Medulla oblongata (tissue), 1 donor: Measurements from ENCODE around the gene BBOX1.

Experiments used
- DNase-seq: peaks from one replicate; pipeline ENCODE4 v3.0.0-alpha.2; 2015; ENCODE audit errors: extremely low spot score

Gene BBOX1

DNA sequence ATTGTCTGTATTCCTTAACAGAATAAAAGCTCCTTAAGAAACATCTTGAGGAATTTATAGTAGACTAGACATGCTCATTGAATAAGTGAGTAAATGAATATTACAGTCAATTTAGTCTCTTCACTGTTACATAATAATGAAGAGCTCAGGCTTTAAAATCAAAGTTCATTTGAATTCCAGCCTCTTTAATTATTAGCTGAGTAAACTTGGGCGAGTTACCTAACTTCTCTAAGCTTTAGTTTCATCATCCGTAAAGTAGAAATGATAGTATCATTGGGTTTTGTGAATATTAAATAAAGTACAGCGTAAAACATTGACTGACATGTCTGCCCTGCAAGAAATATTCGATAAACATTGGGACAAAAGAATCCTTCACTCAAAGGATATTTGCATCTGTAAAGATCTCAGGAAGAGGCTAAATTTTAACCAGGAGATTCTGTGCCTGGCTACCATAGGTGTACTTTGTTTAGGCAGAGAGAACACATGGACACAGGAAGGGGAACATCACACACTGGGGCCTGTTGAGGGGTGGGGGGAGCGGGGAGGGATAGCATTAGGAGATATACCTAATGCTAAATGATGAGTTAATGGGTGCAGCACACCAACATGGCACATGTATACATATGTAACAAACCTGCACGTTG, 15.2 kb upstream of the BBOX1 start:
- no peak for DNase-seq

DNA sequence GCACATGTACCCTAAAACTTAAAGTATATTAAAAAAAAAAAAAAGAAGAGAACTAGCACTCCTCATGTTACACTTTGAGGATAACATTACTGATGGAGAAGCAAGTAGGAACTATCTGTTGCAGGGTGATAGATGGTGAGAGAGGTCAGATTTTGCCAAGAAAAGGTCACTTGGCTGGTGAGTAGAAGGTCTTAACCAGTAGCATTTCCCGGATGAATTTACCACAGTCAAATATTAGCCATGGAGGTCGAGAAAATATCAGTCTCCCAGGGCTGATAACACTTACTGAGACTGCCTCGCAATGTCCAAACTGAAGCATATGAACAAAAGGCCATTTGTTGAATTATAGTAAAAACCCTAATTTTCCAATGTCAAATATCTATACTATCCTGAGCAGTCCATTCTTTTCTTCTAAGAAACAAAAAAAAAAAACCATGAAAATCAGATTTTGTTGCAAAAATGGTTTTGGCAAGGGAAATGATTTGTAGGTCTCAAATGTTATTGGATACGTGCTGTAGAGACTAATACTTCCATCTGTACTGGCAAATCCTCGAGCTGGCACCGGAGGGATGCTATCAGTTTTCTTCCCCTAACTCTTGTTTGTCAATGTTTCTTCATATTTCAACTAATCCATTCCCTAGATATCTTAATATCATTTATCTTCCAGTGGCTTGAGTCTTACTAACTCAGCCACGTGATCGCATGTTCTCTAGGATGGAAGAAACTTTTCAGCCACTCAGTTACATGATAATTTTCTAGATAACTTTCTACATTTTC, 14.5 kb upstream of the BBOX1 start:
- DNase-seq = no peak

DNA sequence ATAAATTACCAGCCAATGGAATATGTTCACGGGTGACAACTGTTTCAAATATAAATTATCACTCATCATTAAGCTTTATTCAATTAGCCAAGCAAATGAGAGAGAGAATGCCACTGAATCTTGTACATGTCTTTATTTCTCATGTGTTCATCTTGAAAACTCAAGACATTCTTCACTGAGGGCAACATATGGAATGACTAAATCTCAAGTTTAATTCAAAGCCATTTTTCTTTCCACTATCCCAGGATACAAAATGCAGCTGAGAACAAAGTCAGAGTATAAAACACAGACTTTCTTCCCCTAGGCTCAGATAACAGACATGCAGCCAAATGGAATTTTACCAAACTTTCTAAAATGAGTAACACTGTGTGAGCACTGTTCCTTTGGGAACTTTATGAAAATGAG, 12.1 kb upstream of the BBOX1 start:
- peak; percentile 31 for DNase-seq

DNA sequence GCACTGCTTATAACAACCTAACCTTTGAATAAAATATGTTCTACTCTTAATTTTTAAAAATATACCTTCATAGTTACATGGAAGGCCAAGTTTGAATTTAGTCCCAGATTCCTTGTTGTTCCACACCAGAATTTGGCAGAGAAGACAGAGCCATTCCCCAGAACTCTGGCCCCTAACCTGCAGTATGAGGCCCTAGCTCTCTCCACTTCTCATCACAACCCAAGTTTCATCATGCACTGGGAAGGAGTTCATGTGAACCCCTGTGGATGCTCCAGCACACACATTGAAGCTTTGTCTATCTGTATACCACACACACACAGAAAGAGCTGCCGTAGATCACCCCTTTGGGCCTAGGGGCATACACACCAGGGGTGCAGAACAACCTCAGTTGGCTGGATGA, 10.6 kb upstream of the BBOX1 start:
- DNase-seq = no peak

DNA sequence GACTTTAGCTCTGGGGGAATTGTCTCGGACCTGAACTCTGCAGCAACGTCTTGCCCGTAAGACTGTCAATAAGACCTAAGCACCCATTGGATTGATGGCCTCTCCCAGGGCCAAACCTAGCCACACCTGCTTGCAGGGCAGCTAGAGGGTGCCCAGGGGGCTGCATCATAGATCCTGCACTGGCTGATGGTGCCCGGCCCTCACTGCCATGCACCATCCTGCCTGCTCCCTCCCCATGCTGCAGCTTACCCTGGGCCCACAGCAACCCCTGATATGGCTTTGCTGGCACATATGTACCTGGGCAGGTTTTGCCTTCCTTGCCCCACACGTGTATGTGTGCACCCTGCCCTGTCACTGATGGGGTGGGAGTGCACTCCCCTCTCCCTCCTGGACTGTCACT, 8.9 kb upstream of the BBOX1 start:
- DNase-seq = no peak

DNA sequence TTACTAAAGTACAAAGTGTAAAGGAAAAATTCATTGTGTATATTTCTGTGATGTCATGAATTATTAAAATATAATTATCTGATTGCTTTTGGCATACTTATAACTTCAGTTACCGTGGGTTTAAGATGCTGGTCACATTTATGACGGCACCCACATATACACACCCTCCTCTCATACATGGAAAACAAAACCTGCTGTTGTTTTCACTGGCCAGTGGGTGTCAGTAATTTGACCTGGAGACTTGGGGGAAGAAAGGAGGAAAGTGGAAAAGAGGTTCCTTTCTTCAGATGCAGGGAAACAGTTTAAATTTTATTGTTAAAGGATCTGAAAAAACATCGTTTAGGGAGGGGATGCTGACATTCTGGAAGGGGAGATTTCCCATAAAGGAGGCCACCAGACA, 742 bp upstream of the BBOX1 start:
- DNase-seq = peak; percentile 20

DNA sequence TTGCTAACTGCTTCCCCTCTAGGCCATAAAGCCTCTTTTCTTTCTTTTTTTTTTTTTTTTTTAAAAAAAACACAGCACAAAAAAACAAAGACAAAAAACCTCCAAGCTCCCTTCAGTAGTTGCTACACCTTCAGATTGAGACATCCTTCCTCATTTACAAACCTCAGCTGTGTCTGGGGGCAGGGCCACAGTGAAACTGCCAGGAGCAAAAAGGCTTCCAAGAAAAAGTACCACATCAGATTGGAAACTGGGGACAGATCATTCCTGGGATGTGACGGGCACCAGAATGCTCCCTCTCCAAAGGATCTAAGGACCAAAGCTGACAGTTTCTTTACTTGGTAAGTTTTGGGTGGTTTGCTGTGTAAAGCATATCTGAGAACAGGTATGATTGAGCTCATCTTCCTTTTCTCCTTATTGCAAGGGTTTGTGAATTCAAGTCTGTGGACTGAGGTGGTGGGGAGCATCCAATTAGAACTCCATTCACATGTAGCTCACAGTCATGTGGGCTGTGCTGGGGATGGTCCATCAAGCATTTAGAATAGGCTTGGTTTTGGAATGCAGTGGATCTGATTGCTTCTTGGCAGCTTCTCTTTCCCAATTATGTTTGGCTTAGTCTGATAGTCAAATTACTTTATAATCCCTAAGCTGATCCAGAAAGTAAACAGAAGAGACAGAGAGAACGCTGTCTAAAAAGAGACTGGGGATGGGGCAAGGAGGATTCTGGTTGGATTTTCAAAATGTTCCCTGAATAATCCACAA, 705 bp downstream of the BBOX1 start:
- peak; percentile 68 for DNase-seq

DNA sequence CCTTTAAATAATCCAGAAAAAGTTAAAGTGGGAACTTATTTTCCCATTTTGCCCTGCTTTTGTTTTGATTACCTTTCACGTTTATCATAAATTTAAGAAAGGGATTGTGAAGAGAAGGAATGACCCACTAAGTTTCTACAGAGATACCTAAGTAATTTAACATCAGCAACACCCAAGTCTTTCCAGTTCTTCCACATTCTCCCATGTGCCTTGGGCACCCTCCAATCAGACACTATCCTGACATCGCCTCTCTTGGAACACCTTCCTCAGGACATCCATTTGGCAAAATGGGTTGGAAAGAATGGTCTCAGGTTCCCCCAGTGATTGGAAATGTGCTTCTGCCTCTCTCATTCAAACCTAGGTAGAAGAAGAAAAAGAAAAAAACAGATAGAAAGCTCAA, 6.3 kb downstream of the BBOX1 start:
- no peak for DNase-seq

DNA sequence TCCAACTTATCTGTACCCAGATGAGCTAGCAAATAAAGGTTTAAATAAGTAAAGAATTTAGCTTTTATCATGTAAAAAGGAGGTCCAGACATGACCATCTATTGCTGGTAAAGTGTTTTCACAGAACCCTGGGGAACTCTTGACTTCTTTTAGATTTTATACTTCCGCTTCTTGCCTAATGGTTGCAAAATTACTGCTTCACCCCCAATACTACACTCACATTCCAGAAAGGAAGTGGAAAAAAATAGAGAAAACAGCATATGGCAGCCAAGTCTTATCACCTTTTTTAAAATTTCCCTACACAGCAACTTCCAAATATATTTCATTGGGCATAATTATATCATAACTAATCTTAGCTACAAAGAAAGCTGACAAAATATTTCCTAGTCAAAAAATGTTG, 12.1 kb downstream of the BBOX1 start:
- DNase-seq = no peak

DNA sequence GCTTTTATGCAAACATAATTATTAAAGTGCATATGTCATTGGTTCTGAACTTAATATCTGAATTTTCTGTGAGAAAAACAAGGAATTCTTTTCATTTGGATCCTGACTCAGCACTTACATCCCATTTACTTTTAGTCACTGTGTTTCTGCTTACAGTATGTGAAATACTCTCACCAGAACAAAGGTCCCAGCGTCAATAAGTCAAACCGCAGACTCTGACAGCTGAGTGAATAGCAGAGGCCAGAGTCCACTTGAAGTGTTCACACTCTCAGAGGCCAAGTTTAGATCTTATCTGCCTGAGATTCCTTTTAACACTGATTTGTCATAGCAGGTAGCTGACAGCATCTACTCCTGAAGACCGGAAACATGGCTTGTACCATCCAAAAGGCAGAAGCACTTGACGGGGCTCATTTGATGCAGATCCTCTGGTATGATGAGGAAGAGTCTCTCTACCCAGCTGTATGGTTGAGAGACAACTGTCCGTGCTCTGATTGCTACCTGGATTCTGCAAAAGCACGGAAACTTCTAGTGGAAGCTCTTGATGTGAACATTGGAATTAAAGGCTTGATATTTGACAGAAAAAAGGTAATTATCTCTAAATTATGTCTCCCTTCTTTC, 14.6 kb downstream of the BBOX1 start:
- DNase-seq = no peak

DNA sequence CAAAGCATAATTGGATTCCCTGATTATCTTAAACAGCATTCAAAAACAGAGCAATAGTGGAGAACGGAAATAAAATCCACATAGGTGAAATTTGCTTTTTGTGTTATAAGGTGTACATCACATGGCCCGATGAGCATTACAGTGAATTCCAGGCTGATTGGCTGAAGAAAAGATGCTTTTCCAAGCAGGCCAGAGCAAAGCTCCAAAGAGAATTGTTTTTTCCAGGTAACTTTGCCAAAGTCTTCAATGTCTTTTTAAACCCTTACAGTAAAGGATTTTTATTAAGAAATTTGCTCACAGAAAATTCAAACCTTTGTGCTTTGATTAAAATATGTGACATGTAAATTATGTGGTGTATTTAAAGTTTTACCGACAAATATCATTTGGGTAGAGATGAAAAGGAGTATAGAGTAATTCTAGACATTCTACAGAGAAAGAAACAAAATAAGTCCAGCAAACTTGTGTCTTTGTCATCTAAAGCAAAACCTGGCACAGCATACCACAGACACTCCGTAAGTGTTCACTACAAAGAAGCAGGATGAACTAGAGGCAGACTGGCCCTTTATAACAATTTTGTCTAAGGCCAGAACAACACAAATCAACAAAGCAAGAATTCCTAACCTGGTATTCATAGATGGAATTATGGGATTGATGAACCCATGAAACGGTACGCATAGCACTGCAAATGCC, 16.6 kb downstream of the BBOX1 start:
- no peak for DNase-seq

DNA sequence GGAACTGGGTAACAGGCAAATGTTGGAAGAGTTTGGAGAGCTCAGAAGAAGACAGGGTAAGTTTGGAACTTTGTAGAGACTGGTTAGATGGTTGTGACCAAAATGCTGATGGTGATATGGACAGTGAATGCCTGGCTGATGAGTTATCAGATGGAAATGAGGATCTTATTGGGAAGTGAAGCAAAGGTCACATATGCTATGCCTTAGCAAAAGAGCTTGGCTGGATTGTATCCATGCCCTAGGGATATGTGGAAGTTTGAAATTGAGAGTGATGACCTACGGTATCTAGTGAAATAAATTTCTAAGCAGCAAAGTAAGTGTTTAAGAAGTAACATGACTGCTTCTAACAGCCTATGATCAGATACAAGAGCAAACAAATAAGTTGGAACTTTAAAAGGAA, 17.8 kb downstream of the BBOX1 start:
- no peak for DNase-seq

DNA sequence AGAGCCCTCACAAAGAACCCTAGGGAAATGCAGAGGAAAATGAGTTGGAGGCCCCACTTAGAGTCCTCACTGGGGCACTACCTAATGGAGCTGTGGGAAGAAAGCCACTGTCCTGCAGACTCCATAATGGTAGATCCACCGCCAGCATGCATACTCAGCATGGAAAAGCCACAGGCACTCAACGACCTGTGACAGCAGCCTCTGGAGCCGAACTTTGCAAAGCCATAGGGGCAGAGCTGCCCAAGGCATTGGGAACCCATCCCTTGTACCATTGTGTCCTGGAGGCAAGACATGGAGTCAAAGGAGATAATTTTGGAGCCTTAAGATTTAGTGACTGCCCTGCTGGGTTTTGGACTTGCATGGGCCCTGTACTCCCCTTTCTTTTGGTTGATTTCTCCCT, 18.8 kb downstream of the BBOX1 start:
- no peak for DNase-seq

DNA sequence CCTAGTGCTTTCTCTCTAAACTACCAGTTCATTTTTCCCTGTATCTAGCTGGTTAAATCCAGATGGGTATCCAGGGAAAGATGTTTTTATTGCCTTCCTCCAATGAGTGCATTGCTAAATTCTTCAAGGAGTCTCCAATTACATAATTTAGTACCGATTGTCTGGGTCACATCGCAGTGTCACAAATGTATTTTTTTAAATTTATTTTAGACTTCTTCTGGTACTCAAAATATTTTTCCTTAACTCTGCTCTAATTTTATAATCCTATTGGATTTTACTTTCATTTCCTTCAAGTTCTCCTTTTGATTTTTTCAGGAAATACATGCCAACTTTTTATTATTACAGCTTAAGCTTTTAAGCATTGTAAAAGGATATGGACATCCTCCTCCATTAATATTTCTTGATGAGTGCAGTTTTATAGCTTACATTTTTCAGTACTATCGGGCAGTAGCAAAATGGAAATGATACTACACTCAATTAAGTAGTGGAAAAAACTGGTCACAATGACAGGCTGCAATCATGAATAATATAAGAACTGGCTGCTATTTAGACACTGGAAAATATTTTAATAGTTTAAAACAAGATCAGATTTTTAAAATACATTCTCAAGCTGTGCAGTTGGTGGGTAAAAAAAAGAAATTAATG, 20.3 kb downstream of the BBOX1 start:
- DNase-seq = no peak

DNA sequence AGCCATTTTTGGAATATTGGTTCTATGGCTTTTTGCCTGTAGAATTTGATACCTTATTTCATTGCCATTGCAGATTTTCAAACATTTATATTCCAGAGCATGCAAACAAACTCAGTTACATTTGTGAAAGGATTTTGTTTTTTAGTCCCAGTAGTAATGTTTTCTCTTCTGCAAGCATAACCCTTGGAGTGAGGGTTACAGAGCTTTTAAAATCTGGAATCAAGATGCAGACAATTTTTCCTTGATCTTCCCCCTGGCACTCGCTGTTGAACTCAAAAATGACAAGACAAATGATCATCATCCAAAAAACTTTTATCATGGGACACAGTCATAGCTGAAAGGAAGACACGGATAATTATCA, 20.8 kb downstream of the BBOX1 start:
- DNase-seq = no peak

DNA sequence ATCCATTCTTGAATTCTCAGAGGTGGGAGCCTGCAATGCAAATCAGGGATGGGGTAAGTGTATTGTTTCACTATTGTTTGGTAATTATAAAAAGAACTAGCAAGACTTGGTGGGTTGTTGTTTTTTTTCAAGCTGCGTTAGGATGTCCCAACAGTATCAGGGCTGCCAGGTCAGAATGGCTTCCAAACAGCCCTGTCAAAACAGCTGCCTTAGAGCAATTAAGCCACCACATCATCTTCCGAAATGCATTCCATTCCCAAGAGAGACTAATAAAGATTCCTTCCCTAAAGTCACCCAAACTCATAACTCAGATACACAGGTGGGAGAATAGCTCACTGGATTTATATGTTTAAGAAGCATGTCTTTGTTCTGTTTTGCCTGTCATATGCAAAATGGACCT, 23.5 kb downstream of the BBOX1 start:
- no peak for DNase-seq

DNA sequence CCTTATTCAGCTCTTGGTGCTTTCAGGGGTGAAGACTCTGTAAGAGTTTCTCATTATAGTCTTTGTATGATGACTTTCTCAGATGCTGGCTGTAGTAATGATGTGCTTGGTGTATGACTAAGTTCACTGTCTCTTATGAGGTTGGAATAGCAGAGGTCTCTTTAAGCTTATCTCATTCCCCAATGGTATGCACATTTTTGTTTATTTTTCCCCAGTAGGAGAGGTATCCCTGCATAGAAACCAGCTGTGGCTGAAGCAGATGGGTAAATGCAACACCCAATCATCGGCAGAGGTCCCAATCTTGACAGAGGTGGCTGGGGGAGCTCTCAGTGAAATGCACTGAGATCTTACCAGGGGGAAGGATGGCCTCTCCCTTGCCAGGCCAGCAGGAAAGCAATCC, 34.6 kb downstream of the BBOX1 start:
- DNase-seq = no peak

DNA sequence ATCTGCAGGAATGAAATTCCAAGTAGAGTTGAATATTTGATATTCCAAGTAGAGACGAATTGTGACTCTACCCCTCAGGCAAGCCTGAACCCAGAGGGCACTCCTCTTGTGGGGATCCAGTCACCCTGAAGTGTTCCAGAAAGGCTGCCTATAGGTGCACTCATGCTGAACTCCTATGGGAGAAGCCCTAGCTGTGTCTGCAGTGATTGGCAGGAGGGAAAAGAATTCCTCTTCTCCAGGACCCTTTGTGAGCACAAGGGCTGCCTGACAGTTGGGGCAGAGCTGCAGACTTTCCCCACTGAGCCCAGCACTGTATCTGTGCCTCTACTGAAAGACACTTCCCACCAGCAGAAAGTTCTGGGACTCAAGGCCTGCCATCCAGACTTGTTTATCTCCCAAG, 35.0 kb downstream of the BBOX1 start:
- DNase-seq = no peak

DNA sequence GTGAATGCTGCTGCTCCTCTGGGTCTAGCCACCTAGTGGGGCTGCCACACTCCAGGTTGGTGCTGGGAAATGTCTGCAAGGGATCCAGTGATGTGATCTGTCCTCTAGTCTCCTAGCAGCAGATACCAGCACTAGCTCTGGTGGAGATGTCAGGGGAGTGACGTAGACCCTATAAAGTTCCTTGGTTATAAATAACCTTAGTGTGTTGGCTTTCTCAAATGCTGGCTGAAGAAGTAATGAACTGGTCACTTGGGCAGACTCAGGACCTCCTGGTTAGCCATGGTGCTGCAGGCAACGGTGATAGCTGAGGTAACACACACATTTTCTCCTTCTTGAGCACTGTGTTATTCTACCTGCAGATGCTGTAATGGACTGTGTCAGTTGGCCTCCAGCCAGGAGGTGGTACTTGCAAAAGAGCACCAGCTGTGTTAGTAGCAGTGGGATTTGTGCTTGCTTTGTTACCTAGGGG, 35.5 kb downstream of the BBOX1 start:
- no peak for DNase-seq

DNA sequence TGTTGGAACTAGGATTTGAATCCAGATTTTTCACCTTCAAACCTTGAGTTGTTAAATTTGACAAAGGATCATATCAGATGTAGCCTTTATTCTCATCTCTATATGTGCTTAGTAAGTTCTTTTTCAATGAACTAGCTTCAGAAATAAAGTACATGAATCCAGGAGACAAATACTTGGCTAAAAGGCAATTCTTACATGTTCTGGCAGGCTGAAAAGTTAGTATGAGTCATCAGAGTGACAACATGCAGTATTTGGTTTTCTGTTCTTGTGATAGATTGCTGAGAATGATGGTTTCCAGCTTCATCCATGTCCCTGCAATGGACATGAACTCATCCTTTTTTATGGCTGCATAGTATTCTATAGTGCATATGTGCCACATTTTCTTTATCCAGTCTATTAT, 40.4 kb downstream of the BBOX1 start:
- DNase-seq = no peak

DNA sequence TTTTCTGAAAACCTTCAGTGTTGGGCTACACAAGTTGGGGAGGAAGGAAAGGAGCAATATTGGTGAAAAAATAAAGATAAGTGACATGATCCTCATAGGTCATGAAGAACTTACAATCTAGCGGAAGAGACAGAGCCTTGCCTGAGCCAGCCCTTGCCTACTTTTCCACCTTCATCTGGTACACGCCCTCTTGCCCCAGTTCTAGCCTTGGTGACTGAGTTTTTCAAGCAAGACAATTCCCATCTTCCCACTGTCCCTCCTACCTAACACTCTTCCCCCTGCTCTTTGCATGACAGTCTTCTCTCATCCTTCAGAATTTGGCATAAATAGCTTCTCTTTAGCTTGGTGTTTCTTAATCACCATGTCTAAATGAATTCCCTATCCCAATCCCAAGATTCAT, 42.6 kb downstream of the BBOX1 start:
- no peak for DNase-seq
